ENCODE measurements around the gene SLC2A9.

- TF ChIP-seq CTCF (IDR thresholded peaks at IDR 0.05; ENCODE audit: extremely low read depth in 1 of 2, insufficient read depth in 1 of 2, low read depth in 1 of 2, low read length in 2 of 2), result no peak
- no peak for TF ChIP-seq EZH2 (IDR thresholded peaks at IDR 0.05; ENCODE audit: borderline replicate concordance, low read depth, low read length, severe bottlenecking)
Measured at GRCh38 chr4:10056334-10057022, 35.2 kb upstream of the SLC2A9 start.
